ELR (cell line): Measurements from ENCODE around the gene EXD3.
A peak's percentile ranks its signal among the peaks of the same experiment; 100 is the strongest.
"Not testable (repeated sequence)": the region's sequence is repeated elsewhere in the genome, so short reads cannot be mapped to it uniquely, and the experiment has no call there.

Source experiments
- DNase-seq: peaks from one replicate; pipeline ENCODE4 v3.0.0-alpha.2; 2015; ENCODE audit warnings: low read depth

The EXD3 gene

DNA sequence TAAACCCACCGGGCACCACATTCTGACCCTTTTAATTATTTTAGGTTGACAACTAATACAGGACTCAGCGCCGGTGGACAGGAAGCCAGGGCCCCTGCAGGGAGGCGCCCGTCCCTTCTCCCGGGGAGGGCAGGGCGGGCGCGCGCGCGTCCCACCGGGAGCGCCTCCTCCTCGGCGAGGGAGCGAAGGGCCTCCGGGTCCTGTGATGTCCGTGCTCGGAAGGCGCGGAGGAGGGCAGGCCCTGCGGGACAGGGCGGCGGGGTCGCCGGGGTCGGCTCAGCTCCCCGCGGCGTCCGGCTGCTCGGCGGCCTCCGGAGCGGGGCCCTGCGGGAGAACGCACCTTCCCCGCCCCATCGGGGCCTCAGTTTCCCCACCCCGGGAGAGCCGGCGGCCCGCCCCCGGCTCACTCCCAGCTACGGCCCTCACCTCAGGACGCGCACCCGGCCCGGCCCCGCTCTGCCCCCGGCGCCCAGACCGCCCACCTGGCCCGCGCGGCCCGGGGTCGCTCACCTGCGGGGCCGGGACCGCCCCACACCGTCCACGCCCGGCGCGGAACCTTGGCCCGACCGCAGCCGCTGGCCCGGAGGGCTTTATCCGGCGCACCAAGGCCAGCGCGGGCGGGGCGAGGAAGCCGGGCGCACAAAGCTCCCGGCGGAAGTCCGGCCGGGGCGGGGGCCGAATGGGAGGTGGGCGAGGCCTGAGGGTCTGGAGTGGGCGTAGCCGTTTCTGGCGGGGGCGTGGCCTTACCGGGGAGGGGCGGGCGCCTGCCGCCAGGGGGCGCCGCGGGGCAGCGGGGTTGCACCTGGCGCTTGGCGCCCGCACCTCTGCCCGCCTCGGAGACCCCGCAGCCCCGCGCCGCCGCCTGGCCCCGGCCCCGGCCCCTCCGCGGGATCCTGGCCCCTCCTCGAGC is at the start of gene EXD3, which contains the start of gene NOXA1:
TSS of gene EXD3 (minus strand) at position 559 of the 910 bp plus-strand sequence. CDS start 27,805 bp downstream, outside the sequence.
TSS of gene NOXA1 (plus strand) at position 790 of the 910 bp plus-strand sequence. CDS start 137 bp downstream, outside the sequence.
- DNase-seq: peak; percentile 95

DNA sequence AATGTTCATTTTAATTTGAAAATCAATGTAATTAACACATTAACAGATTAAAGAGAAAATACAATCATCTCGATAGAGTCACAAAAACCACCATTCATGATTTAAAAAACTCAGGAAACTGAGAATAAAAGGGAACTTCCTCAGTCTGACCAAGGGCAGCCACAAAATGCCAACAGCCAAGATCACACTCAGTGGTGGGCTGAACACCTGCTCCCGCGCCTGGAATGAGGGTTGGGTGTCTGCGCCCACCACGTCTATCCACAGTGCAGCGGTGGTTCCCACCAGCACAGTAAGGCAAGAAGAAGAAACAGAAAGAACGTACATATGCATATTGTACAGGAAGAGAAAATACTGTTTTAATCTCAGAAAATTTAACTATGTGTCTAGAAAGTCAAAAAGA is 47.8 kb upstream of the EXD3 start:
- no peak for DNase-seq

DNA sequence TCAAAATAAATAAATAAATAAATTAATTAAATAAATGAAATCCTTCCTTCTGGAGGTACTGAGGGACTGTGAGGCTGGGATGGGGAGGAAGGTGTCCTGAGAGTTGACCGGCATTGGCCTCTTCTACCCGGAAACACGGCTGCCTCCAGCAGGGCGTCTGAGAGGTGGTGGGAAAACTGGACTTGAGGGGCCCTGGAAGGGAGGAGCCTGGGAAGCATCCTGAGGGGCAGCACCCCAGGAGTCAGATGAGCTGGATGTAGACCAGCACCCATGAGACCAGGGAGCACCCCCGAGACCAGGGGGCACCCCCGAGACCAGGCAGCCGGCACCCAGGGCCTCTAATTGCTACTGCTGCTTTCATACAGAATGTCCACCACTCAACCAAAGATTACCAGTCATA is 44.9 kb upstream of the EXD3 start:
- no peak for DNase-seq

GRCh38 chr9:137467161-137467581 is 44.2 kb upstream of the EXD3 start:
- no peak for DNase-seq

DNA sequence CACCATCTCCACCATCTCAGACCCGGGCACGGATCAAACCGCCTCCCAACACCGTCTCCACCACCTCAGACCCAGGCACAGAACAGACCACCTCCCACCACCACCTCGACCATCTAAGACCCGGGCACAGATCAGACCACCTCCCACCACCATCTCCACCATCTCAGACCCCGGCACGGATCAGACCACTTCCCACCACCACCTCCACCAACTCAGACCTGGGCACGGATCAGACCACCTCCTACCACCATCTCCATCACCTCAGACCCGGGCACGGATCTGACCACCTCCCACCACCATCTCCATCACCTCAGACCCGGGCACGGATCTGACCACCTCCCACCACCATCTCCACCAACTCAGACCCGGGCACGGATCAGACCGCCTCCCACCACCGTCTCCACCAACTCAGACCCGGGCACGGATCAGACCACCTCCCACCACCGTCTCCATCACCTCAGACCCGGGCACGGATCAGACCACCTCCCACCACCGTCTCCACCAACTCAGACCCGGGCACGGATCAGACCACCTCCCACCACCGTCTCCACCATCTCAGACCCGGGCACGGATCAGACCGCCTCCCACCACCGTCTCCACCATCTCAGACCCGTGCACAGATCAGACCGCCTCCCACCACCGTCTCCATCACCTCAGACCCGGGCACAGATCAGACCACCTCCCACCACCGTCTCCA is 43.6 kb upstream of the EXD3 start:
- DNase-seq: not testable (repeated sequence)

DNA sequence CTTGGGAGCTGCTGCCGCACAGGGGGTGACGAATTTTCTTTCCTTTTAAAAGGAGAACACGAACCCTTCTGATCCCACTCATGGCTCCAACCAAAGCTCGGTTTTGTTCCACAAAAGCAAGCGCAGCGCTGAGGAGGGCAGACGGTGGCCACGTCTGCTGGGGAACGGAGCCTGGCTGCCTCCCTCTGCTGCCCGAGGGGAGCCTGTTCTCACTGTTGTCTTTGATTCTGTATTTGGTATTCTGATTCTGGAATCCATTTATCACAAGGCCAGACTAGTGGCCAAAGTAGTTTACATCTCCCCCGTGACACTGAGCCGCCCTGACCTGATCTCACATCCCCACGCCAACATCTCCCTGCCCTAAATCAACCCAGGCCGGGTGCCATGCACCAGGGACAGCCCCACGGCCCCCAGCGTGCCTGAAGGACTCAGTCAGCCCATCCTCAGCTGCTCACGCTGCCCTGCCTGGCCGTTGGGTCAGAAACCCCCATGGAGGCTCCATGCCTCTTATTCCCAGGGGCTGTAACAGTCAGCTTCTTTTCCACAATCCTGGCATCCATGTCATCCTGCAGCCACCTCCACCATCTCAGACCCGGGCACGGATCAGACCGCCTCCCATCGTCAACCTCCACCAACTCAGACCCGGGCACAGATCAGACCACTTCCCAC is 42.9 kb upstream of the EXD3 start:
- DNase-seq: no peak

- no peak for DNase-seq
These were observed 42.2 kb upstream of the EXD3 start for GRCh38 chr9:137465000-137465719.

DNA sequence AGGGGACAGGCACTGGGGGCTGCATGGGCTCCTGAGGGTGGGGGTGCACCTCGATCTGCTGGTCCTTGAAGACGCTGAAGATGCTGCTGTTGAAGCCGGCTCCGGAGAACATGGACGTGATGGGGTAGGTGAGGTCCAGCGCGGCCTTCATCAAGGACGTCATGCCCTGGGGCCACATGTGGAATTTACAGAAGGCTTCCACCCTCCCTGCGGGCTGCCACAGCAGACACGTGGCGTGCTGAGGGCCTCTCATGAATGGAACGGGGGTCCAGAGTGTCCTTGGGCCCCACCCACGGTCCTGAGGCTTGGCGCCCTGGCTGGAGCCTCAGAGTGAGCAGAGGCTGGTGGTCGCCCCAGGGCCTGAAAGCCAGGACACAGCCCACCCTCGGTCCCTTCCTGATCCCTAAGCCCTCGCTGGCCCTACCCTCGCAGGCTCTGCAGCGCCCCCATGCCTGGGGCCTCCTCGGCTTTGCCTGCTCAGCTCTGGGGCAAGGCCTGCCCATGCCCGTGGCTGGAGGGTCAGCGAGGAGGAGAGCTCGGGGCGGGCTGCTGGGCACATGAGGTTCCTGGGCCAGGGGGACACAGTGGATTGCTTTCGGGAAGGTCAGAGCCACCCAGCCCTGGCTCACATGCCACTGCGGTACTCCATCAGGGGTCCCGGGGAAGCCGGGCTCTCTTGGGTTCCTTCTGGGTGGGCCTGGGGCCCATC is 41.5 kb upstream of the EXD3 start:
- DNase-seq: no peak

- DNase-seq: no peak
These were observed 40.9 kb upstream of the EXD3 start for GRCh38 chr9:137463931-137464290.

- no peak for DNase-seq
These were observed 40.3 kb upstream of the EXD3 start for GRCh38 chr9:137462986-137463930.

DNA sequence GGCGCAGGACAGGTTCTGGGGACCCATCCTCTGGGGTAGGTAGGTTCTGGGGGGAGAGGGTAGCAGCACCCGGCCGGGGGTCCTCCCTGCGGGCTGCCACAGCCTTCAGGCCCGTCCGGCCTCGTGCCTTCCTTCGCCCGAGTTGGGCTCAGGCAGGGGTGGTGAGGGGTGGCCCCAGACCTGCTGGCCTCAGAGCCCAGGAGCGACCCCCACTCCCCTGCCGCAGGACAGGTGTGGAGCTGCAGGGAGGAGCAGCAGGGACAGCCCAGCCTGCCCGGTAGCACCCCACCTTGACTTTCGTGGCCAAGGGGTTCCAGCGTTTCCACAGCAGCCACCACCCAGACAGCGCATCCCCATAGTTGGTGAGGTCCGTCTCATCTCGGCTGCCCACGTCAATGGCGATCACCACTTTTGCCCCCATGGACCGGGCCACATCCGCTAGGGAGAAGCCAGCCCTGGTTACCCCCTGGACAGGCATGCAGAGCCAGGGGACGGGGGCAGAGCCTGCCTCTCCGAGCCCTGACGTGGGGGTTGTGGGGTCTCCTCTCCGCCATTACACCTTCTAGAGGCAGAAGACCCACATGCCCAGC is 39.5 kb upstream of the EXD3 start:
- DNase-seq: no peak

DNA sequence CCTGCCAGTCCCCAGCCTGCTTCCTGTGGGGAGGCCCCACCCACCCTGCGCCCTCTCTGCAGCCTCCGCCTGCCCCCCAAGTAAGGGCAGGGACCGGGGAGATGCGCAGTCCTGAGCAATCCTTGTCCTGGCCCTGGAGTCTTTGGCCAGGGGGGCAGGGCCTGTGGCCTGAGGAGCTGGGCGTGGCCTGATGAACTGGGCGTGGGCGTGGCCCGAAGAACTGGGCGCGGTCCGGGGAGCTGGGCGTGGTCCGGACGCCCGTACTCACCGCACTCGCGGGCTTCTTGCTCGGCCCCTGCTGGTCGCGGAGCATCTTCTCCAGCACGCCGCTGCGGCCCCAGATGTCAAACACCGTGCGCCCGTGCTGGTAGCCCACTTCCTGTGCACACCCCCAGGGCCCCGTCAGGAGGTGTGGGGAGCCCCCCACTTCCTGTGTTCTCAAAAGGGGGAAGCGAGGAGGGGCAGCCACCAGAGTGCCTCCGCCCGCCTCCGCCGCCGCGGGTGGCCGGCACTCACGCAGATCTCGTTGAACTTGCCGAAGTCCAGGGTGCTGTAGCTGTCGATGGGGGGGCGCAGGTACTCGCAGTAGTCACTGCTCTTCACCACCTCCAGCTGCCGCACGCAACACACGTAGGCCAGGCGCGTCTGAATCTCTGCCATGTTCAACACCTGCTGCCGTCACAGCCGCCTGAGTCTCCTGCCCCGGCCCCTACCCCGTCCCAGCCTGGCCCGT is 38.9 kb upstream of the EXD3 start:
- peak; percentile 30 for DNase-seq

- DNase-seq: no peak
These were observed 38.3 kb upstream of the EXD3 start for GRCh38 chr9:137461316-137461662.

GRCh38 chr9:137460363-137461315 is 37.7 kb upstream of the EXD3 start:
- DNase-seq: no peak

- no peak for DNase-seq
These were observed 36.8 kb upstream of the EXD3 start for GRCh38 chr9:137459601-137460362.

DNA sequence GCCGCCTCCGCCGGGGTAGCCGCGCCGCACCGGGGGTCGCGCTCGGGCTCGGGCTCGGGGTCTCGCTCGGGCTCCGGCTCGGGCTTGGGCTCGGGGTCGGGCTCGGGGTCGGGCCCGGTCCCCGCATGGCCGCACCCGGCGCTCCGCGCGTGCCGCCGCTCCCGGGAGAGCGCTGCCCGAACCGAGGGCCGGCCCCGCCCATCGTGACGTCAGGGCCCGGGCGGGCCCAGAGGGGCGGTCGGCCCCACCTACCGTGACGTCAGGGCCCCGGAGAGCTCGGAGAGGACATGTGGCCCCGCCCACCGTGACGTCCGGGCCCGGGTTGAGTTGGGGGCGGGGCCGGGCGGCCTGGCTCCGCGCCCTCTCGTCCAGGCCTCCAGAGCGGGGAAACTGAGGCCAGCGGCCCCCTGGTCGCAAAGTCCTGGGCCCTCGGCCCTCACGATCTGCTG is 36.2 kb upstream of the EXD3 start, which contains the start of gene NSMF:
TSS of gene NSMF (minus strand) at position 183 of the 449 bp plus-strand sequence. CDS start 232 bp downstream, outside the sequence.
- DNase-seq: peak; percentile 94
